GM19455 (cell line): Measurements from ENCODE around the gene SLC8B1.

ENCODE experiments used
- ATAC-seq: cut with Tn5 transposase; IDR thresholded peaks from one replicate; pipeline ENCODE4 v1.9.1; 2021; ENCODE audit not compliant: unreplicated experiment

SLC8B1 gene

DNA sequence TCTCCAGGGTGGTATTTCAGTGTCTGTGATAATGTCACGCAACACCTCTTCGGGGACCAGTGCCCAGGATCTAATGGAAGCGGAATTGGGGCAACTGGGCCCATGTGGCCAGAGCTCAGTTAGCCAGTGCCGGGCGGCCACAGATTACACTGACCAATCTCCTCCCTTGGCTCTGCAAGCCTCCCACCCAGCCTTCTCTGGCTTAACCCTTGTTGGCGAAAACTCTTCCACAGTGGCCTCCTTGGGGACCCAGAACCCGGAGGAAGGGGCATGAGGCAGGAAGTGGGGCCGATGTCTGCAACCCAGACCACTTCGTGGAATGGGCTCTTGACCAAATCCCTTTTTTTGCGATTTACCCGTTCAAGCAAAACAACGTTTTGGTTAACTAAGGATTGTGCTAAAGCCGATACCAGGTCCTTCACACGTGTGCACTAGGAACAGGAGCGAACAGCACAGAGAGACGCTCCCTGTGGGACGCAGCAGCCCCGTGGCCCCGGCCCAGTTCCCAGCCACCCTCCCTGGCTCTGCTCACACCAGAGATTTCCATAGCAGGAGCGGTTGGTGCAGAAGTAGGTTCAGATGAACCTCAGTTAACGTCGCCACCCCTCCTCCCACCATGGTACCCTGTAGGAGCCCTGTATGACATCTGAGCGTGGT lies 38.2 kb downstream of the SLC8B1 start:
- no peak for ATAC-seq

DNA sequence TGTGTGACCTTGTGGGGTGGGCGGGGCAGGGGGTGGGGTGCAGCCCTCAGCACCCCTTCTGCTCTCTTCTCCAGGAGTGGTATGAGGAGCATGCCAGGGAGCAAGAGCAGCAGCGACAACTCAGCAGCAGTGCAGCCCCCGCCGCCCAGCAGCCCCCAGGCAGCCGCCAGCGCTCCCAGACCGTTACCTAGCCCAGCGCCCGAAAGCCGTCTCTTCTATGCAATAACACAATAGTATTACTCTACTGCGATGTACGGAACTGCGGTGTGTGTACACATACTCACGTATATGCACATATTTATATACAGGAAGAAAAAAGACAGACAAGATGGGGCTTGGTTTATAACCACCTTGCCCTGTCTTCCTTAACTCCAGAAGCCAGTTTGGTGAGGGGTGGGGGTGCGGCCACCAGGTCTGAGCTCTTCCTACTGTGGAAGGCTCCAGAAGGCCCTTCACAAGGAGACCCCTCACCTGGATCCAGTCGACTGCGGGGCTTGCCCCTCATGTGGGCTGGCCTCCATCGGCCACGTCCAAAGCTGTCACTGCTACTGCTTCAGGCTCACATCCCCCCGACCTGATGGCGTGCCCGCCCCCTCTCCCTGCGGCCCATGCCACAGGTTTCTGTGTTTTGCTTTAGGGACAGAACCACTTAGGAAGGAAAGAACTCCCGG lies 38.9 kb downstream of the SLC8B1 start:
- ATAC-seq: no peak

- no peak for ATAC-seq
Observed at GRCh38 chr12:113293100-113293499, 41.8 kb downstream of the SLC8B1 start.

- ATAC-seq: no peak
Observed at GRCh38 chr12:113292547-113292946, 42.4 kb downstream of the SLC8B1 start.

DNA sequence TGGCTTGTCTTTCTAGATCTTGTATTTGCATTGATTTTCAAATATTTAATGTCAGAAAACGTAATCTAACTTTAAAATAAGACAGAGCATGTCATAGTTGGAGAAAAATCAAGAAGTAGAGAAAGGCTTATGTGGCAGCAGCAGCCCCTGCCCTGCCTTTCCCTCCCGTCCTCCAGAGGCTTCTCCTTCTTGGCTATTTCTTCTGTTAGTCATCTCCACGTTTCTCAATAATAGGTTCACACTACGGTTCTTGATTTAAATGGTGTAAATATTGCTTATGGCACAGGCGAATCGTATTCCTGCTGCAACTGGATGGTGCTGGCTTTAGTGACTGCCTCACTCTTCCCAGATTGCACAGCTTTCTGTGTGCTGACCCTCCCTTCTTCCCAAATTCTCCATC lies 42.8 kb downstream of the SLC8B1 start:
- ATAC-seq: no peak

DNA sequence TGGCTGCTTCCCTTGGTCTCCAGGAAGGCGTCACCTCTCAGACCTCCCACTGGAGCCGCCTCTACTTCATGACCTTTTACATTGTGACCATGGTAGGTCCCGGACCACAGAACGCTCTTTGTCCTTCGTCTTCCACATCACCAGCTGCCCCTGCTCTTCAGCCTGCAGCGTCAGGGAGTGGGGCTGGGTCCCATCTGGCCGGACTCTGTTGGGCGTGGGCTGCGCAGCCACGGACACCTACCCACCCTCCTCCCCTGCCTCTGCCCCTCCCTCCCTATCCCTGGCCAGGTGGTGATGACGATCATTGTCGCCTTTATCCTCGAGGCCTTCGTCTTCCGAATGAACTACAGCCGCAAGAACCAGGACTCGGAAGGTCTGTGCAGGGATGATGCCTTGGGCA lies 43.3 kb downstream of the SLC8B1 start:
- ATAC-seq: no peak

DNA sequence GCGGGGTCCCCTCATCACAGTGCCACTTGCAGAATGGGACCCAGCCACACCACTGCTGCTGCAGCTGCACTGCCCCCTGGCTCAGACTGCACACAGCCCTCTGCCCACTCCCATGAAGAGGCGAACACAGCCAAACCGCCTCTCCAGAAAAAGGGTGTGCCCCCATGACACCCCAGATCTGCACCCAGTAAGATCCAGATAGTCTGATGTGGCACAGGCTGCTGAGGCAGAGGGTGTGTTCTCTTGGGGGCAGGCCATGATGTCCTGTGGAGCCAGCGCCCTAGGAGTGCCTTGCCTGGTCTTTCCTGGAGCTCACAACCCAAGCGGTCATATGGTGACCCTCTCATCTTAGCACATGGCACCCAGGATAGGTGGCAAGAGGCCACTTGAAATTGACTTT lies 44.4 kb downstream of the SLC8B1 start:
- ATAC-seq: no peak

DNA sequence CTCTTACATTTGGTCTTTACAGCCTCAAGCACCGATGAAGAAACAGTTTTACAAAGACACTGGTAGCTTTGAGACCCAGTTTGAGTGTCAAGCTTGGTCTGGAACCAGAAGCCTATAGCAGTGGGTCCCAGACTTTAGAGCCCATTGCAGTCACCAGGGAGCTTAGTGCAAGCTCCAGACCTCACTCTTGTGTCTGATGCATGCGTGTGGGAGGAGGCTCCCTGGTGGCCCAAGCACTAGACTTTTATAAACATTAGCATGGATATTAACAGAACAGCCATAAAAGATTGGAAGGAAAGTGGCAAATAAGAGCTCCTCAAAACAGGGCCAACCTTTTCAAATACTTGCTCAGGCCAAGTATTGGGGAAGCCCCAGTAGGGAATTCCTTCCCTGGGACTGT lies 45.5 kb downstream of the SLC8B1 start:
- no peak for ATAC-seq

GRCh38 chr12:113287899-113288282 lies 47.0 kb downstream of the SLC8B1 start:
- ATAC-seq: no peak

DNA sequence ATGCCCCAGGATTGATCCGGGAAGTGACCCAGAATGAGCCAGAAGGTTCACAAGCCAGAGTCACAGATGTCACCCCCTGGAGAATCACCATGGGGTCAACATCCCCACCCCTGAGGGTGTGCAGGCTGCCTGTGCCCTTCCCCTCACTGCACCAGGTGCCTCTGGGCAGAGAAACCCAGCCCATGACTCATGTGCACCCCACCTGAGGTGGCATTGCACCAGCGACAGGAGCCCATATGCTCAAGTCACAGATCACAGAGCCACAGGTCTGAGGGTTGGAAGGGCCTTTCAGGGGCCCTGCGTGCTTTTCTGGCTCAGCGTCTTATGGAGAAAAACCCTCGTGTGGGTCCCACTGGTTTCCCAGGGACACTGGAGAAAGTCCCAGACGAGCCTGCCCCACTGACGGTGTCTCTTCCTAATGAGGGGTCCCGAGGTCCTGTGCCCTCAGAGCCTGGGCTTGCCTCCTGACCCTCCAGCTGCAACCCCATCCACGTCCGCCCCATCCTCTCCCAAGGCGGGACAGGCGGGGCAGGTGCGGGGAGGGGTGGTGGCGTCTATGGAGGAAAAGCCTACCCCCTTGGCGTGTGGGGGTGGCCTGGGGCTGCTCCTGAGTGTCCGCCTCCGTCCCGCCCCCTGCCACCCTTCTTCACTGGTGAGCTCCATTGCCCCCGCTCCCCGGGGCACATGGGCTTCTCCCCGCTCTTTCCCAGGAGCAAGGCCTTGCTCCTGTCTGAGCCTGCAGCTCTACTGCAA lies 47.6 kb downstream of the SLC8B1 start:
- no peak for ATAC-seq

GRCh38 chr12:113286712-113287111 lies 48.2 kb downstream of the SLC8B1 start:
- no peak for ATAC-seq

DNA sequence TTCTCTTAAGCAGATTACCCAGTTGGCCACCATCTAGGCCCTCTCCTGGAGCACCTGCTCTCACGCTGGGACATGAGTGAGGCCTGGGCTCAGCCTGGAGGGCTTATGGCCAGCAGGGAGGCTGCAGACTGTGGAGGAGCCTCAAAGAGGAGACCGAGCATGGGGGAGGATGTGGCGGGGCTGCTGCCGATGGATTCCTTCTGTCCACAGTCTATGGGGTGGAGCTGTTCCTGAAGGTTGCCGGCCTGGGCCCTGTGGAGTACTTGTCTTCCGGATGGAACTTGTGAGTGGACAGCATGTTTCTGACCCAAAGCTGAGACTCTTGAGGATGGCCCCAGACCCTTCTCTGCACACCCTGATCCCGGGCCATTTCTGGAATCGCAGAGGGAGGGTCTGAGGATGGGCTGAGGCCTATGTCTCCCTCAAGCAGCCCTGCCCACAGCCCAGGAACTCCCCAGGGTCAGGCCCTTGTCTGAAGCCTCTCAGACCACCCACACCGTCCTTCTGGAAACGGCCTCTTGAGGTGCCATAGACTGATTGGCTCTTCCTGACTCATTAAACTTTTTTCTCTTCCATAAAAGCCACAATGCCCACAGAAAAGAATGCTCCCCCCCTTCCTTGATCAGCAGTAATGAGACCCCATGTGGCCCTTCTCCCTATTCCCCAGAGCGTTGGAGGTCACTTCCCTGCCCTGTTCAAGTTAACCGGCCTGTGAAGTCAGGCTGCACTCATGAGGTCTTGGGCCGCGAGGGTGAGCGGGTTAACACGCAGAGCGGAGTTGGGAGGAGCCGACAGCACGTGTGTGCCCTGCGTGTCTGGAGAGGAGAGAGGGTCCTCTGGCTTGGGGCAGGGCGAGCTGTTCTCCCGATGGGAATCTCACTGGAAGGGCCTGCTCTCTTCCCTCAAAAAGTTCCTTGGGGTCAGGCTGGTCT lies 49.0 kb downstream of the SLC8B1 start:
- ATAC-seq: no peak

DNA sequence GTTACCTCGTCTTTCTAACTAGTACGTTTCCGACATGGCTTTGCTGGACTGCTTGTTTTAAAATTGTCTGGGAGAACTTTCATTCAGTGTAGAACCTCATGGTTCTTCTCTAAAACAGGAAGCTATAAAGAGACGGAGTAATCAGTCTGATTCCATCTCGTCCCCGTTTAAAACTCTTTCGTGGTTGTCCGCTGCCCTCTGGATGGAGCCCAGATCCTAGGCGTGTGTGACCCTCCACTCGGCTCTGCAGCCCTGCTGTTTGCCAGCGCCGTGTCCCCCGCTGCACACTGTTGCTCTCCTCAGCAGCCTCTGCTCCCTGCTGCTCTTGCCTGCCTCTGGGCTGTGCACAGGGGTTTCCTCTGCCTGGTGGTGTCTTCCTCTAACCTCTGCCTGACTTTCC lies 50.2 kb downstream of the SLC8B1 start:
- ATAC-seq: no peak

- no peak for ATAC-seq
Observed at GRCh38 chr12:113278633-113279032, 56.3 kb downstream of the SLC8B1 start.

DNA sequence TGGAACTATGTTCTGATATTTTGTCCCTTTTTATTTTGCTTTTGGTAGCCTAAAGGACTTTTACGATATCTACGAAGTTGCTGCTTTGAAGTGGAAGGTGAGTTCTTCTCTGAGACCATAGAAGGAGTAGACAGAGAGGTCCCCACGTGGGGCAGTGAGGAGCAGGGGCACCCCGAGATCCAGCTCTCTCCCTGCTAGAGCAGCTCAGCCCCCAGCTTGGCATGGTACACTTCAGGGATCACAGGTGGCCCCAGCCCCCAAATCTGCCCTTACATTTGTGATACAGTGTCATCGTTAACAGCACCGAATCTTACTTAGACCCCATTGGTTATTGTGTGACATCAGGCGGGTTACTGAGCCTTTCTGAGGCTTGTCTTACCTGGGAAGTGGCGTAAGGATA lies 56.8 kb downstream of the SLC8B1 start:
- ATAC-seq: no peak

DNA sequence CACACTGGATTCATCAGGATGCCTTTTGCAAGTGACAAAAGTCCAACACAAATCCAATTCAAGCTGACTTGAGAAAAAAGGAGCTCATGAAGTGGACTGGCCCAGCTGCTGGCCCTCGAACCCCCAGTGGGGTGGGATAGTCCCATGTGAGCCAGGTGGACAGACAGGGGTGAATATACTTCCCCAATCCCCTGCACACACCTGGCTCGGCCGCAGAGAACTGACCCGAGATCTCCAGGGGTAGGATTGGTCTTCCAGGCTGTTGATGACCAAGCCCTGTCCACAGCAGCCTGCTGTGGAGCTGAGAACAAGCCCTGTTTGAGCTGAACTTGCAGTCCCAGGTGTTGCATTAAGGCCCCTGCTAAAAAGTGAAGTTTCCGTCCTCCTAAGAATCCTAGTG lies 57.4 kb downstream of the SLC8B1 start:
- ATAC-seq: no peak

GRCh38 chr12:113276946-113277500 lies 57.9 kb downstream of the SLC8B1 start:
- ATAC-seq: no peak

DNA sequence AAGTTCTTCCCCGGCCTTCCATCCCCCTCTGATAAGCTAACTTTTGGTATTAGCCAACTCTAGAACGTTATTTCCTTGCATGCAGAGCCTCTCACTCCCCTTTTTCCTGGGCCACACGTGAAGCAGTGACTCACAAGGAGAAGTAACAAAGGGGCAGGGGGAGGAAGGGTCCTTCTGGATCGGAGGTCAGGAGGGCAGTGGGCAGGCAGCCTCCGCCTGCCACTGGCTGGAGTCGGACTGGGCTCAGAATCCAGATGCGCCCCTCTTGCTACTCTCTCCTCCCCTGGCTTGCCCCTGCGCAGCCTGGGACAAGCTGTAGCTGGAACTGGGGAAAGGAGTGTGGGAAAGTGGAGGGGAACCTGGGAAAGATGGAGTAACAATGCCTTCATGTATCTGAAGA lies 58.6 kb downstream of the SLC8B1 start:
- ATAC-seq: no peak

DNA sequence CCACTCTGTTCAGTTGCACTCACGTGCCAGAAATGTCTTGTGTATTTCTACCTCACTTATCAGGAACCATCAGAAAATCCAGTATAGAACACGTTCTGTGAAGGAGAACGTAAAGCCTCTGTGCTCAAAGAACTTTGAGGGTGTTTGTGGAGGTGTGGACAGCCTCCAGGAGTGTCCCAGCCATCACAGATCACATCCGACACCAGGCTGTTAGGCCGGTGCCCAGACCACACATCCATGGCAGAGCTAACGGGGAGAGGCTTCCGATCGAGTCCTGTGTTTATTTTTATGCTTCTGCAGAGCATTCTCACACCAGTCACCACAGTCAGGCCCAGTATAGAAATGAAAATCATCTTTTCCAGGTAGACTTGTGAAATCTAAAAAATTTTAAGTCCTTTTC lies 60.1 kb downstream of the SLC8B1 start:
- no peak for ATAC-seq

GRCh38 chr12:113273053-113273725 lies 61.7 kb downstream of the SLC8B1 start:
- no peak for ATAC-seq
